Sigmoid colon (tissue), 7 donors: ENCODE data around the gene ZFC3H1. TPM values are rescaled to one million over a fixed set of nuclear protein-coding genes. Genes with fewer than 3 reads are reported as not detected.

Experiments
- DNase-seq: peaks from one replicate; pipeline ENCODE4 v3.0.0-alpha.2; 2019
- H3K27ac ChIP-seq, 4 donors: fragments of 200-600 bp; sonication (generic); one replicate each; pipeline ENCODE4 v1.5.1; 2016 to 2019; ENCODE audit warnings: mild to moderate bottlenecking in 1 of 4
- H3K27me3 ChIP-seq, 3 donors: fragments of 200-600 bp; sonication (generic); one replicate each; pipeline ENCODE4 v1.5.1; 2019; ENCODE audit warnings: mild to moderate bottlenecking in 1 of 3
- H3K36me3 ChIP-seq, 4 donors: fragments of 200-600 bp; sonication (generic); one replicate each; pipeline ENCODE4 v1.5.1; 2016 to 2019
- H3K4me1 ChIP-seq, 4 donors: fragments of 200-600 bp; sonication (generic); one replicate each; pipeline ENCODE4 v1.5.1; 2017 to 2019
- H3K4me3 ChIP-seq, 4 donors: fragments of 200-600 bp; sonication (generic); one replicate each; pipeline ENCODE4 v1.5.1; 2017 to 2019; ENCODE audit warnings: mild to moderate bottlenecking in 2 of 4, moderate library complexity in 1 of 4
- H3K9me3 ChIP-seq, 4 donors: fragments of 200-600 bp in 3 of 4; sonication (generic) in 3 of 4; one replicate each; pipeline versions ENCODE4 v1.5.1 to v1.6.1; 2013 to 2019
- CTCF ChIP-seq, 4 experiments: fragments of 450-650 bp in 3 of 4; fragments of 200-600 bp in 1 of 4; IDR thresholded peaks; one replicate each; pipeline ENCODE4 v1.5.1; 2016 to 2019; ENCODE audit warnings: antibody characterized with exemption in 4 of 4, mild to moderate bottlenecking in 3 of 4, moderate library complexity in 2 of 4
- EP300 ChIP-seq, 4 donors: sonication (generic); formaldehyde crosslinking; IDR thresholded peaks; one replicate each; pipeline ENCODE4 v1.6.1; 2017; ENCODE audit warnings: antibody characterized with exemption in 4 of 4
- POLR2A ChIP-seq, 2 donors: fragments of 450-650 bp; IDR thresholded peaks; one replicate each; pipeline ENCODE4 v1.6.1; 2016; ENCODE audit warnings: antibody characterized with exemption in 2 of 2, mild to moderate bottlenecking in 2 of 2, moderate library complexity in 2 of 2
- POLR2AphosphoS5 ChIP-seq, 4 donors: sonication (generic); formaldehyde crosslinking; IDR thresholded peaks; one replicate each; pipeline ENCODE4 v1.6.1; 2017; ENCODE audit warnings: antibody characterized with exemption in 4 of 4
- WGBS, 2 donors: extraction: QIAGEN DNeasy Blood & Tissue Kit; methylation state at CpG; one replicate each; pipeline ENCODE4 v1.1.7; 2013; 5-methylcytosine and 5-hydroxymethylcytosine counted together
- intact Hi-C: fragments of 100-400 bp; cut with DNase I; formaldehyde crosslinking; loops from one replicate; pipeline ENCODE4 v1.15.1; 2023
- polyA plus RNA-seq, 3 donors: library from polyadenylated mRNA; stranded (reverse); fragments of 200-250 nt; gene quantifications; one replicate each; pipeline ENCODE4 v1.2.3, GENCODE V29; 2013
- total RNA-seq, 4 donors: library from RNA; depleted of rRNA; stranded (reverse); fragments of >200 nt; gene quantifications; one replicate each; pipeline ENCODE4 v1.1.0, GENCODE V29; 2016
- donor health status: healthy with polysubstance abuse.
- donor health status: Bipolar disorder and iron deficiency.
- donor health status: healthy.

Gene ZFC3H1
- total and polyA plus RNA-seq, 7 donors: 3.0 to 87.8 (median 38.7) TPM

DNA sequence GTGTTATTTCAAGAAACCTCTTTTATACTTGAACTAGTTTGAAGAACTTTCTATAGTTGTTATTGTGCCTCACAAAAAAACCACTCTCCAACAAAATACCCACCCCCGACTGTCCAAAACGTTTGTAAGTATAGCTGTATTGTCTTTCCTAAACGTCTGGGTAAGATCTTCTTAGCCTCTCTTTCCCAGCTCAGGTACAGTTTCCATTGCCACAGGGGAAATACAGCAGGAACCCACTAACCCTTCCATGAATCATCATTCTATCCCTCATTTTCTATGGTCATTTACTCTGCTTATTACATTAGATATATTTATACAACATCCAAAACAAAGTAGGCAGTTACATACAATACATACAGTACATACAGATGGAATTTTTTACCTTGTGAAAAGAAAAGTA, 70.8 kb downstream of the ZFC3H1 start:
- Histone ChIP-seq H3K4me1 (no peaks in the 10 kb centered on the region), H3K4me3 (no peak overlapping the region), H3K9me3 (no peaks in the 10 kb centered on the region), H3K27me3 (peaks cover 0 to 40% (median 0%) of the 10 kb centered on the region in 3 donors), H3K36me3 (no peaks in the 10 kb centered on the region), H3K27ac (no peak overlapping the region)
- TF ChIP-seq CTCF (IDR thresholded peaks at IDR 0.05): no peak
- TF ChIP-seq POLR2AphosphoS5 (IDR thresholded peaks at IDR 0.05): no peak
- no peak for TF ChIP-seq EP300 (IDR thresholded peaks at IDR 0.05)
- TF ChIP-seq POLR2A (IDR thresholded peaks at IDR 0.05): no peak
- DNase-seq: no peak
- WGBS, 2 donors: 68 to 70% methylated on average over 3 of the region's 3 CpGs
- intact Hi-C loops: no loop called here

GRCh38 chr12:71591601-71592000, 72.0 kb downstream of the ZFC3H1 start:
- intact Hi-C loops: no loop called here
- Histone ChIP-seq H3K4me3 (no peak overlapping the region), H3K27me3 (peaks cover 0 to 40% (median 0%) of the 10 kb centered on the region in 3 donors), H3K9me3 (no peaks in the 10 kb centered on the region), H3K27ac (no peak overlapping the region), H3K36me3 (no peaks in the 10 kb centered on the region), H3K4me1 (no peaks in the 10 kb centered on the region)
- WGBS, 2 donors: 63 to 67% methylated on average over 2 of the region's 2 CpGs
- DNase-seq: no peak
- TF ChIP-seq EP300 (IDR thresholded peaks at IDR 0.05) (no peak), POLR2A (IDR thresholded peaks at IDR 0.05) (no peak), POLR2AphosphoS5 (IDR thresholded peaks at IDR 0.05) (no peak), CTCF (IDR thresholded peaks at IDR 0.05) (no peak)

DNA sequence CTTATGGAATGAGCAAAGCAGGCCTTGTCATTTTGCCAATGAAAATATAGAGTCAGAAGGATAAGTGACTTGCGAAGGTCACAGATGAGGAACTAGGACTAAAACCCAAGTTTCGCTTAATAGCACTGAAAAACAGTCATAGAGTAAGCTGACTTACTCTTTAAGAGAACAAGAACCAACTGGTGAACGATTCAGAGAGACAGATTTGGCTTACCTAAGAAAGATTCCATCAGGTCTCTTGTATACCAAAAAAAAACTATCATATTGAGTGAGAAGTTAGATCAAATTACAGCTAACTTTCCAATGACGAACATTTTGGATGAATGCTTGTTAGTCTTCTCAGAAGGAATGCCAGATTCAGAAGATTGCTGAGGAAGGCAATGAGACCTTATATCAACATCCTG, 74.2 kb downstream of the ZFC3H1 start:
- Histone ChIP-seq H3K27me3 (peaks cover 0 to 23% (median 0%) of the 10 kb centered on the region in 3 donors), H3K4me1 (no peaks in the 10 kb centered on the region), H3K4me3 (no peak overlapping the region), H3K9me3 (no peaks in the 10 kb centered on the region), H3K36me3 (no peaks in the 10 kb centered on the region), H3K27ac (no peak overlapping the region)
- WGBS, 2 donors: 82 to 84% methylated on average over 4 of the region's 4 CpGs
- intact Hi-C loops: no loop called here
- no peak for TF ChIP-seq EP300 (IDR thresholded peaks at IDR 0.05)
- TF ChIP-seq CTCF (IDR thresholded peaks at IDR 0.05): no peak
- TF ChIP-seq POLR2AphosphoS5 (IDR thresholded peaks at IDR 0.05): no peak
- no peak for TF ChIP-seq POLR2A (IDR thresholded peaks at IDR 0.05)
- no peak for DNase-seq

- Histone ChIP-seq H3K9me3 (no peaks in the 10 kb centered on the region), H3K27me3 (peaks cover 0 to 6% (median 0%) of the 10 kb centered on the region in 3 donors), H3K4me1 (no peaks in the 10 kb centered on the region), H3K4me3 (no peak overlapping the region), H3K27ac (no peak overlapping the region), H3K36me3 (no peaks in the 10 kb centered on the region)
- no peak for DNase-seq
- TF ChIP-seq POLR2A (IDR thresholded peaks at IDR 0.05) (no peak), POLR2AphosphoS5 (IDR thresholded peaks at IDR 0.05) (no peak), CTCF (IDR thresholded peaks at IDR 0.05) (no peak), EP300 (IDR thresholded peaks at IDR 0.05) (no peak)
- WGBS, 2 donors: 65 to 90% methylated on average over 2 of the region's 2 CpGs
- intact Hi-C loops: no loop called here
Measured at GRCh38 chr12:71587012-71587411, 76.6 kb downstream of the ZFC3H1 start.

- 31 to 59% methylated on average over 1 of the region's 1 CpG for WGBS, 2 donors
- no peak overlapping the region for H3K27ac ChIP-seq
- no peak overlapping the region for H3K4me3 ChIP-seq
- H3K4me1 ChIP-seq: no peaks in the 10 kb centered on the region
- DNase-seq: no peak
- TF ChIP-seq EP300 (IDR thresholded peaks at IDR 0.05) (no peak), POLR2A (IDR thresholded peaks at IDR 0.05) (no peak), POLR2AphosphoS5 (IDR thresholded peaks at IDR 0.05) (no peak), CTCF (IDR thresholded peaks at IDR 0.05) (no peak)
- H3K9me3 ChIP-seq: no peaks in the 10 kb centered on the region
- no peaks in the 10 kb centered on the region for H3K27me3 ChIP-seq
- no peaks in the 10 kb centered on the region for H3K36me3 ChIP-seq
- intact Hi-C loops: no loop called here
Measured at GRCh38 chr12:71585218-71585617, 78.4 kb downstream of the ZFC3H1 start.
